Cardiac fibroblast (primary cell): ENCODE data around the gene ARHGEF17.

Source experiments
- DNase-seq, 2 donors: peaks; one replicate each; pipeline versions ENCODE4 v3.0.0 to v3.0.0-alpha.2; 2010; ENCODE audit warnings: low read depth in 2 of 2
- H3K4me3 ChIP-seq, 2 donors: replicated peaks in 1 of 2; 1 replicate in 1 of 2; 2 replicates in 1 of 2; pipeline ENCODE4 v1.5.1; 2011; ENCODE audit warnings: low read depth in 2 of 2, low read length in 2 of 2, mild to moderate bottlenecking in 2 of 2, moderate library complexity in 1 of 2
- TF ChIP-seq, protein P1 (sequence below): IDR thresholded peaks from one replicate; pipeline ENCODE4 v1.5.1; 2011; ENCODE audit warnings: low read depth, mild to moderate bottlenecking, low read length, inconsistent platforms

ARHGEF17 gene

DNA sequence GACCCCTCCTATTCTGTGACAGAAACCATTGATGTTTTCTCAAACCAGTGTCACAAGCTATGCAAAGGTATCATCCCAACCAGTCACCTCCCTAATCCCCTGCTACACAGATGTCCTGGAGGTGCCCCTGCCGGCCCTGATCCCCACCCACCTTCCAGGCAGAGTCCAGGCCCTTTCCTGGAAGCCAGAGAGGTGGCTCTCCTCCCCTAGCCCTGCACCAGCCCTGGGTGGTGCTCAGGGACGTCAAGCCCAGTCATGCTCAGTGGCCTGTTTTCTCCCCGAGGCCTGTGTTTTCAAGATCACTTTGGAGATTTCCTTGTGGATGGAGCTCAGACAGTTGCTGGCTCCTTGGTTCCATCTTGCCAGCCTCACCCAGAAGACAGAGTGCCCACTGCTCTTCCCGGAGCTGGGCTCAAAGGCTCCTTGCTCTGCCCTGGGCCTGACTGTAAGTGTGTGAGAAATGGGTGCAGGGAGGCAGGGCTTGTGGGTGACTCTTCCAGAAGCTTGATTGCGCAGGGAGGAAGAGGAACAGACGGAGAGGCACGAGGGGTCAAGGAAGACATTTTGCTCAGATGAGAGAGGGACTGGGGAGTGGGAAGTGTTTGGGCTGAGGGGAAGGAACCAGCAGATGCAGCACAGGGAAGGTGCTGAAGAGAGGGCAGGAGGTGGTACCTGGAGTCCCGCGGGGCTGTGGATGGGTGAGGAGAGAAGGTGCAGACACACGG is 24.6 kb upstream of the ARHGEF17 start:
- no peak overlapping the region for H3K4me3 ChIP-seq
- TF ChIP-seq, protein P1, sequence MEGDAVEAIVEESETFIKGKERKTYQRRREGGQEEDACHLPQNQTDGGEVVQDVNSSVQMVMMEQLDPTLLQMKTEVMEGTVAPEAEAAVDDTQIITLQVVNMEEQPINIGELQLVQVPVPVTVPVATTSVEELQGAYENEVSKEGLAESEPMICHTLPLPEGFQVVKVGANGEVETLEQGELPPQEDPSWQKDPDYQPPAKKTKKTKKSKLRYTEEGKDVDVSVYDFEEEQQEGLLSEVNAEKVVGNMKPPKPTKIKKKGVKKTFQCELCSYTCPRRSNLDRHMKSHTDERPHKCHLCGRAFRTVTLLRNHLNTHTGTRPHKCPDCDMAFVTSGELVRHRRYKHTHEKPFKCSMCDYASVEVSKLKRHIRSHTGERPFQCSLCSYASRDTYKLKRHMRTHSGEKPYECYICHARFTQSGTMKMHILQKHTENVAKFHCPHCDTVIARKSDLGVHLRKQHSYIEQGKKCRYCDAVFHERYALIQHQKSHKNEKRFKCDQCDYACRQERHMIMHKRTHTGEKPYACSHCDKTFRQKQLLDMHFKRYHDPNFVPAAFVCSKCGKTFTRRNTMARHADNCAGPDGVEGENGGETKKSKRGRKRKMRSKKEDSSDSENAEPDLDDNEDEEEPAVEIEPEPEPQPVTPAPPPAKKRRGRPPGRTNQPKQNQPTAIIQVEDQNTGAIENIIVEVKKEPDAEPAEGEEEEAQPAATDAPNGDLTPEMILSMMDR, result no peak
- DNase-seq, result no peak

DNA sequence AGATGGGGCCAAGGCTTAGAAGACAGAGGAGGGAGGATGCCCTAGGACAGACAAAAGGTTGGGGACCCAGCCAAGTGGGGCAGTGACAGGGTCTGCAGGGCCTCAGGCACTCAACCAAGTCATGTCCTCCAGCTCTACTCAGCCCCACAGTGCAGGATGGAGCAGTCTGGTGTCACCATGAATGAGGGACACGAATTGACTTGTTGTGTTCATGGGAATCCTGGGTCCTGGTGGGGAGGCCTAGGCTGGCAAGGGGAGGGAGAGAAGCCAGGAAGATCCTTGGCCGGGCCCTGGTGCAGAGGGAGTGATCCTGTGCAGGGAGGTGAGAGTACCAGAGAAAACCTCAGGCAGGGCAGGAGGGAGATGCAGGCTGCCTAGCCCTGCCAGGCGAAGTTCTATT is 24.0 kb upstream of the ARHGEF17 start:
- TF ChIP-seq, protein P1, result no peak
- no peak for DNase-seq
- no peak overlapping the region for H3K4me3 ChIP-seq

DNA sequence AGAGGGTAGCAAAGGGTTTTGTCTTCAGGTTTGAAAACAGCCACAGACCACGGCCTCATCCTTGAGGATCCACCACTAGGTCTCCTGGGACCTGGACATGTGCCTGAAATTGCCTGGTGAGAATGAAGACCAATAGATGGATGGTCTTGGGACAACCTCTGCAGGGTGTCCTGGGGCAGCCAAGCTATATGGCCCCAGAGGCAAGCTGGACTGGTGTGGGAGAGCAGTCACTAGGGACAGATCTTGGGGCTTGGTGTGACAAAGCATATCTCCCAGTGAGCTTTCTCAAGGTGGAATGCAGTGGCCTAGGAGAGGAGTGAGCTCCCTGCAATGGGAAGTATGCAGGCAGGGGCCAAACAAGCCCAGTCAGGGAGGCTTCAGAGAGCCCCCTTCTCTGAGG is 22.4 kb upstream of the ARHGEF17 start:
- H3K4me3 ChIP-seq, result no peak overlapping the region
- DNase-seq, result no peak
- TF ChIP-seq, protein P1, result no peak

DNA sequence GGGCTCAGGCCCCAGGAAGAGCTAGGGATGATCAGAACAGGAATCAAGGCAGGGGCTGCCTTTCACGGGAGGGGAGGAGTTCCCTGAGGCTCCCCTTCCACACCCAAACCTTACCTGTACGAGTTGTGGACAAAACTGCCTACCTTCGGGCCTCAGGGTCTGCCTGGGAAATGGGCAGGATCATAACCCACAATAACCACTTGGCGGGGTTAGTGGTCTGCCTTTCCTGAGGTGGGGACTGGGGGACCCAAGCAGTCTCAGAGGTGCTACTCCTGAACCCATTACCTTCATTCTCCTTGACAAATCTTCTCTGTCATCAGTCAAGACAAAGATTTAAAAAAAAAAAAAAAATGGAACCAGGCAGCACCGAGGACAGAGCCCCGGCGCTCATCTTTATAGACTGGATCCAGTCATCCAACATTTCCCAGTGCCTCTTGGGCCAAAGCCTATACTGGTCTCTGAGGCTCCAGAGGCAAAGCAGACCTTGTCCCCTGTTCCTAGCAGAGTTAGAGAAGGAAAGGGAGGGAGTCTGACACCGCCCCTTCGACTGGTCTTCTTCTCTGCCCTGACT is 21.8 kb upstream of the ARHGEF17 start:
- no peak overlapping the region for H3K4me3 ChIP-seq
- DNase-seq, result no peak
- TF ChIP-seq, protein P1, result no peak

DNA sequence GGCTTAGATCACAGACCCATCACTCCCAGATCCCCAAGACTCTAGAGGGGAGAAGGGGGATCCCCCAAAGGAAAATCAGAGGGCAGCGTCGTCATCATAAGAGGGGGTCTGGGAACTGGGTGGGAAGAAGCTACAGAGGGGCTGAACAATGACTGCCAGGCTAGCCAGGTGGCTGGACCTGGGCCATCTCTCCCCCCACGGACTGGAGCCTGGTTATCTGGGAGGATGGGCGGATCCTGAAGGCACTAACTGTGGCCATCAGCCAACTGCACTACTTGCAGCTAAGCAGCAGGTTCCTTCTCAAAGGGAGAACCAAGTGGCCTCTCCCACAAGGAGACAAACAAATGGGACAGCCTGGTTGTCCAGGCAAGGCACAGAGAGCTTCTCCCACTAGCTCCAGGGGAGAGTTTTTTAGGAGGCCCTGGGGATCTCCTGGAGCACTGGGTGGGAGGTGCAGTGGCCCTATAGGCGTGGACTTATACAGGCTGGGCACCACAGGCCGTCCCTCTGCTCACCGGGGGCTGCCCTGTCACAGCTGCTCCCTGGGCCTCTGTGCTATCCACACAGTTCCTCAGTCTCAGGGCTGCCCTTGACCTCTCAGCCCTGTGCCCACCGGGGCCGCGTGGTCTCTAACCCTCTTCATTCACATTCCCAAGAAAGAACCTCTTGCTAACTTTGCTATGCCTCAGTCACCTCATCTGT is 20.5 kb upstream of the ARHGEF17 start:
- TF ChIP-seq, protein P1, result no peak
- H3K4me3 ChIP-seq, result no peak overlapping the region
- DNase-seq, result peak in 1 of 2 donors; percentile 24

DNA sequence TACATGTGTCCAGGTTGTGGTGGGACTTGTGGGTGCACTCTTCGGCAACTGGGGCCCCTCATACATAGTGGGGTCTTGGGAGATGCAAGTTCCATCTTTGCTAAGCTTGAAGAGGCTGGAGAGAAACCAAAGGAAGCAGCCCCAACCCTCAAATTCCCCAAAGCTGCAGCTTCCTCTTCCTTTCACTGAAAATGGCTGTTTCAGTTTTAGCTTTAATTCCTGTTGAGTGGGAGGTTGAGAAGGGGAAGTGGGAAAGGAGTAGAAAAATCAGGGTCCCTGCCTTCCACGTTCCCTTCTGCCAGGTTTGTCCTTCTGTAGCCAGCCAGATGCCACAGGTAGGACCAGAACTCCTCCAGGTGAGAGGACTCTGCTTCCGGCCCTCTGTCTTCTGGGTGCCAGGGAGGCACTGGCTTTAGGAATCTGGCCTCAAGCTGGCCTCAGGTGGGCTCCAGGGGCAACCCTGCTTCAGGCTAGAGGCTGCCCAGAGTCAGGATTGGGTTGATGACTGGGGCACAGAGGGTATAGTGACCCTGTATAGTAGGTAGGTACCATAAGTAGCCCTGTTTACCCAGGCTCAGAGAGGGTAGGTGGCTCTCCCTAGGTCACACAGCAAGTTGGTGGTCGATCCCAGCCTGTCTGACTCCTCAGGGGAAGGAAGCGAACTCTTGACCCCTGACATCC is 19.7 kb upstream of the ARHGEF17 start:
- no peak for DNase-seq
- H3K4me3 ChIP-seq, result no peak overlapping the region
- TF ChIP-seq, protein P1, result no peak
